ENCODE measurements around the gene TAF1C. TPM values are rescaled to one million over a fixed set of nuclear protein-coding genes. Genes with fewer than 3 reads are reported as not detected.

TAF1C gene
- total and polyA plus RNA-seq, 9 of the 15 experiments (the other 6 are each of a cell fraction or from before 2014, with no cell fraction given), result 1.5 to 74.8 (median 21.0) TPM

GRCh38 chr16:84186685-84187437 is at the start of gene TAF1C (continued):
- TF ChIP-seq FOXP4 (CRISPR knock-in tag; IDR thresholded peaks at IDR 0.05; ENCODE audit: borderline replicate concordance) (no peak), ARID3B (CRISPR knock-in tag; IDR thresholded peaks at IDR 0.05; ENCODE audit: borderline replicate concordance) (no peak), ZNF717 (CRISPR knock-in tag; IDR thresholded peaks at IDR 0.05) (no peak), CTBP1 (IDR thresholded peaks at IDR 0.05; ENCODE audit: borderline replicate concordance) (peak; percentile 85; the same call in 1 of the 2 replicates), PHF8 (IDR thresholded peaks at IDR 0.05; ENCODE audit: borderline replicate concordance, low read length) (peak; percentile 91), NUFIP1 (IDR thresholded peaks at IDR 0.05; ENCODE audit: partially characterized antibody) (no peak), RBM15 (IDR thresholded peaks at IDR 0.05; ENCODE audit: insufficient read depth, low read length) (no peak), TBP (optimal IDR thresholded peaks at IDR 0.05; ENCODE audit: low read depth, low read length) (peak; percentile 81), PHB (CRISPR knock-in tag; IDR thresholded peaks at IDR 0.05) (0 out of 2 replicates have a peak, but pooled peaks have one; percentile 56), ZHX1 (conservative IDR thresholded peaks at IDR 0.05; ENCODE audit: low read length) (no peak), XRCC3 (IDR thresholded peaks at IDR 0.05) (no peak), NFATC3 (IDR thresholded peaks at IDR 0.05) (no peak), ZNF197 (CRISPR knock-in tag; IDR thresholded peaks at IDR 0.05; ENCODE audit: low read depth) (no peak), ELF4 (CRISPR knock-in tag; IDR thresholded peaks at IDR 0.05) (peak; percentile 84), ZFP1 (CRISPR knock-in tag; IDR thresholded peaks at IDR 0.05) (no peak), NR0B1 (IDR thresholded peaks at IDR 0.05; ENCODE audit: partially characterized antibody) (no peak), RBBP5 (IDR thresholded peaks at IDR 0.05; ENCODE audit: borderline replicate concordance, insufficient read depth, low read length, poor library complexity, severe bottlenecking) (peak; percentile 100), ZNF174 (CRISPR knock-in tag; IDR thresholded peaks at IDR 0.05) (no peak), HDAC2 (IDR thresholded peaks at IDR 0.05) (0 out of 2 replicates have a peak, but pooled peaks have one; percentile 45), FOSL1 (tag; conservative IDR thresholded peaks at IDR 0.05) (no peak)
